ENCODE results near the gene ARHGAP19. TPM values are rescaled to one million over a fixed set of nuclear protein-coding genes. Genes with fewer than 3 reads are reported as not detected.
A peak's percentile ranks its signal among the peaks of the same experiment; 100 is the strongest.
"Not testable (repeated sequence)": the region's sequence is repeated elsewhere in the genome, so short reads cannot be mapped to it uniquely, and the experiment has no call there.

Gene ARHGAP19
- total RNA-seq, 1 experiment from 2014 or later, result 20.6 TPM

GRCh38 chr10:97290076-97290475, 2.4 kb downstream of the ARHGAP19 start:
- H3K4me1 ChIP-seq (replicated peaks); H3K4me3 ChIP-seq; DNase-seq (ENCODE audit: low read depth in 1 of 2, low spot score in 2 of 2); H3K9me3 ChIP-seq (replicated peaks); H3K27me3 ChIP-seq (replicated peaks); H3K27ac ChIP-seq; H3K36me3 ChIP-seq: not testable (repeated sequence)

- H3K4me1 ChIP-seq (replicated peaks), result peaks cover 9% of the 10 kb centered on the region; the same call in 1 of the 2 replicates
- H3K27me3 ChIP-seq (replicated peaks), result no peaks in the 10 kb centered on the region
- no peak for DNase-seq (ENCODE audit: low read depth in 1 of 2, low spot score in 2 of 2)
- no peaks in the 10 kb centered on the region for H3K9me3 ChIP-seq (replicated peaks)
- no peaks in the 10 kb centered on the region for H3K36me3 ChIP-seq
- no peak overlapping the region for H3K27ac ChIP-seq
- no peak overlapping the region for H3K4me3 ChIP-seq
Observed at GRCh38 chr10:97280783-97281182, 11.7 kb downstream of the ARHGAP19 start.

- H3K9me3 ChIP-seq (replicated peaks), result no peaks in the 10 kb centered on the region
- DNase-seq (ENCODE audit: low read depth in 1 of 2, low spot score in 2 of 2), result no peak
- no peak overlapping the region for H3K4me3 ChIP-seq
- H3K27me3 ChIP-seq (replicated peaks), result no peaks in the 10 kb centered on the region
- H3K36me3 ChIP-seq, result no peaks in the 10 kb centered on the region
- peaks cover 9% of the 10 kb centered on the region; the same call in 1 of the 2 replicates for H3K4me1 ChIP-seq (replicated peaks)
- H3K27ac ChIP-seq, result peak overlapping the region; percentile 14; the same call in 1 of the 2 replicates
Observed at GRCh38 chr10:97279121-97279815, 13.2 kb downstream of the ARHGAP19 start.

- no peaks in the 10 kb centered on the region for H3K27me3 ChIP-seq (replicated peaks)
- peak in 1 of 2 experiments; percentile 31 for DNase-seq (ENCODE audit: low read depth in 1 of 2, low spot score in 2 of 2)
- H3K4me3 ChIP-seq, result no peak overlapping the region
- H3K27ac ChIP-seq, result peak overlapping the region; percentile 14; the same call in 1 of the 2 replicates
- H3K36me3 ChIP-seq, result no peaks in the 10 kb centered on the region
- H3K4me1 ChIP-seq (replicated peaks), result peaks cover 9% of the 10 kb centered on the region; the same call in 1 of the 2 replicates
- no peaks in the 10 kb centered on the region for H3K9me3 ChIP-seq (replicated peaks)
Observed at GRCh38 chr10:97278491-97278989, 13.9 kb downstream of the ARHGAP19 start.

- no peaks in the 10 kb centered on the region for H3K9me3 ChIP-seq (replicated peaks)
- H3K4me1 ChIP-seq (replicated peaks), result peaks cover 9% of the 10 kb centered on the region; the same call in 1 of the 2 replicates
- H3K27ac ChIP-seq, result no peak overlapping the region
- H3K4me3 ChIP-seq, result no peak overlapping the region
- no peaks in the 10 kb centered on the region for H3K36me3 ChIP-seq
- H3K27me3 ChIP-seq (replicated peaks), result no peaks in the 10 kb centered on the region
- no peak for DNase-seq (ENCODE audit: low read depth in 1 of 2, low spot score in 2 of 2)
Observed at GRCh38 chr10:97277551-97277950, 14.9 kb downstream of the ARHGAP19 start.

GRCh38 chr10:97274828-97275227, 17.6 kb downstream of the ARHGAP19 start:
- Histone ChIP-seq H3K27me3 (replicated peaks) (no peaks in the 10 kb centered on the region), H3K36me3 (no peaks in the 10 kb centered on the region), H3K9me3 (replicated peaks) (no peaks in the 10 kb centered on the region), H3K27ac (no peak overlapping the region), H3K4me3 (no peak overlapping the region), H3K4me1 (replicated peaks) (peaks cover 14% of the 10 kb centered on the region)
- no peak for DNase-seq (ENCODE audit: low read depth in 1 of 2, low spot score in 2 of 2)

GRCh38 chr10:97273700-97274099, 18.7 kb downstream of the ARHGAP19 start:
- Histone ChIP-seq H3K27ac (no peak overlapping the region), H3K4me1 (replicated peaks) (peaks cover 5% of the 10 kb centered on the region), H3K36me3 (no peaks in the 10 kb centered on the region), H3K27me3 (replicated peaks) (no peaks in the 10 kb centered on the region), H3K9me3 (replicated peaks) (no peaks in the 10 kb centered on the region), H3K4me3 (no peak overlapping the region)
- DNase-seq (ENCODE audit: low read depth in 1 of 2, low spot score in 2 of 2), result no peak

GRCh38 chr10:97270523-97271154, 21.8 kb downstream of the ARHGAP19 start:
- H3K36me3 ChIP-seq, result no peaks in the 10 kb centered on the region
- H3K9me3 ChIP-seq (replicated peaks), result no peaks in the 10 kb centered on the region
- H3K27me3 ChIP-seq (replicated peaks), result no peaks in the 10 kb centered on the region
- no peak overlapping the region for H3K4me3 ChIP-seq
- H3K4me1 ChIP-seq (replicated peaks), result peaks cover 4% of the 10 kb centered on the region
- peak in 1 of 2 experiments; percentile 26 for DNase-seq (ENCODE audit: low read depth in 1 of 2, low spot score in 2 of 2)
- H3K27ac ChIP-seq, result no peak overlapping the region

- Histone ChIP-seq H3K27me3 (replicated peaks) (no peaks in the 10 kb centered on the region), H3K36me3 (0 out of 2 replicates have a peak, but pooled peaks cover 6% of the 10 kb centered on the region), H3K4me3 (no peak overlapping the region), H3K4me1 (replicated peaks) (peaks cover 4% of the 10 kb centered on the region), H3K27ac (no peak overlapping the region), H3K9me3 (replicated peaks) (no peaks in the 10 kb centered on the region)
- DNase-seq (ENCODE audit: low read depth in 1 of 2, low spot score in 2 of 2), result no peak
Observed at GRCh38 chr10:97267671-97268070, 24.8 kb downstream of the ARHGAP19 start.

GRCh38 chr10:97265095-97265494, 27.3 kb downstream of the ARHGAP19 start:
- not testable (repeated sequence) for H3K9me3 ChIP-seq (replicated peaks); H3K27ac ChIP-seq; H3K4me1 ChIP-seq (replicated peaks); DNase-seq (ENCODE audit: low read depth in 1 of 2, low spot score in 2 of 2); H3K4me3 ChIP-seq; H3K36me3 ChIP-seq; H3K27me3 ChIP-seq (replicated peaks)

- no peak for DNase-seq (ENCODE audit: low read depth in 1 of 2, low spot score in 2 of 2)
- no peaks in the 10 kb centered on the region for H3K27me3 ChIP-seq (replicated peaks)
- H3K4me3 ChIP-seq, result no peak overlapping the region
- H3K36me3 ChIP-seq, result peaks cover 10% of the 10 kb centered on the region; the same call in 1 of the 2 replicates
- H3K4me1 ChIP-seq (replicated peaks), result no peaks in the 10 kb centered on the region
- H3K27ac ChIP-seq, result no peak overlapping the region
- no peaks in the 10 kb centered on the region for H3K9me3 ChIP-seq (replicated peaks)
Observed at GRCh38 chr10:97263971-97264370, 28.5 kb downstream of the ARHGAP19 start.

- H3K4me3 ChIP-seq, result no peak overlapping the region
- no peak overlapping the region for H3K27ac ChIP-seq
- no peaks in the 10 kb centered on the region for H3K4me1 ChIP-seq (replicated peaks)
- H3K9me3 ChIP-seq (replicated peaks), result no peaks in the 10 kb centered on the region
- DNase-seq (ENCODE audit: low read depth in 1 of 2, low spot score in 2 of 2), result no peak
- no peaks in the 10 kb centered on the region for H3K27me3 ChIP-seq (replicated peaks)
- H3K36me3 ChIP-seq, result peaks cover 12% of the 10 kb centered on the region; the same call in 1 of the 2 replicates
Observed at GRCh38 chr10:97261656-97262055, 30.8 kb downstream of the ARHGAP19 start.

- no peaks in the 10 kb centered on the region for H3K27me3 ChIP-seq (replicated peaks)
- DNase-seq (ENCODE audit: low read depth in 1 of 2, low spot score in 2 of 2), result no peak
- H3K27ac ChIP-seq, result no peak overlapping the region
- no peaks in the 10 kb centered on the region for H3K9me3 ChIP-seq (replicated peaks)
- H3K4me3 ChIP-seq, result no peak overlapping the region
- no peaks in the 10 kb centered on the region for H3K4me1 ChIP-seq (replicated peaks)
- H3K36me3 ChIP-seq, result peaks cover 14% of the 10 kb centered on the region
Observed at GRCh38 chr10:97261183-97261582, 31.3 kb downstream of the ARHGAP19 start.

GRCh38 chr10:97259119-97259518, 33.3 kb downstream of the ARHGAP19 start:
- no peaks in the 10 kb centered on the region for H3K9me3 ChIP-seq (replicated peaks)
- no peak overlapping the region for H3K27ac ChIP-seq
- H3K4me3 ChIP-seq, result no peak overlapping the region
- no peaks in the 10 kb centered on the region for H3K27me3 ChIP-seq (replicated peaks)
- peaks cover 19% of the 10 kb centered on the region for H3K36me3 ChIP-seq
- no peaks in the 10 kb centered on the region for H3K4me1 ChIP-seq (replicated peaks)
- DNase-seq (ENCODE audit: low read depth in 1 of 2, low spot score in 2 of 2), result no peak

All from SJSA1 (cell line).